Vagina (tissue), 2 donors: ENCODE results near the gene SLC38A9.

Experiments used
- POLR2A ChIP-seq, 2 donors: fragments of 450-650 bp; IDR thresholded peaks; one replicate each; pipeline ENCODE4 v1.6.1; 2017; ENCODE audit warnings: antibody characterized with exemption in 2 of 2, mild to moderate bottlenecking in 2 of 2, moderate library complexity in 2 of 2
- TF ChIP-seq, protein P1 (sequence below), 3 experiments: fragments of 450-650 bp in 2 of 3; fragments of 200-600 bp in 1 of 3; sonication (generic) in 1 of 3; IDR thresholded peaks; one replicate each; pipeline ENCODE4 v1.5.1; 2017 to 2019; ENCODE audit warnings: antibody characterized with exemption in 3 of 3, mild to moderate bottlenecking in 2 of 3, moderate library complexity in 2 of 3

DNA sequence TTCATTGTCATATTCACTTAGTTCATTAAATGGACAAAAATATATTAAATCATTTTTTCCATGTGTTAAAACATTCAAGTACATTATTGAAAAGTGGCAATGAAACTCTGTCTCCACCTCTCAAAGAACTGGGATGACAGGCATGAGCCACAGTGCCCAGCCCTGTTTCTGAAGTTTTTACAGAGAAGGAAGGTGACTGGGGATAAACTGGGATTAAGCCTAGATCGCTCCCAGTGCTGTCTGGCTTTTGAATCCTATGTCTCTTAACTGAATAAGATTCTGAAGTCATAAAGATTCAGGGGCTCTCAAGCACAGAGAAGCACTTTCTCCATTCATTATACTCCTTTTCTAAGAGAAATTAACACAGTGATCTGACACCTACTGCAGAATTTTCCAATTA lies 88.3 kb downstream of the SLC38A9 start:
- TF ChIP-seq POLR2A (IDR thresholded peaks at IDR 0.05): no peak
- TF ChIP-seq, protein P1, sequence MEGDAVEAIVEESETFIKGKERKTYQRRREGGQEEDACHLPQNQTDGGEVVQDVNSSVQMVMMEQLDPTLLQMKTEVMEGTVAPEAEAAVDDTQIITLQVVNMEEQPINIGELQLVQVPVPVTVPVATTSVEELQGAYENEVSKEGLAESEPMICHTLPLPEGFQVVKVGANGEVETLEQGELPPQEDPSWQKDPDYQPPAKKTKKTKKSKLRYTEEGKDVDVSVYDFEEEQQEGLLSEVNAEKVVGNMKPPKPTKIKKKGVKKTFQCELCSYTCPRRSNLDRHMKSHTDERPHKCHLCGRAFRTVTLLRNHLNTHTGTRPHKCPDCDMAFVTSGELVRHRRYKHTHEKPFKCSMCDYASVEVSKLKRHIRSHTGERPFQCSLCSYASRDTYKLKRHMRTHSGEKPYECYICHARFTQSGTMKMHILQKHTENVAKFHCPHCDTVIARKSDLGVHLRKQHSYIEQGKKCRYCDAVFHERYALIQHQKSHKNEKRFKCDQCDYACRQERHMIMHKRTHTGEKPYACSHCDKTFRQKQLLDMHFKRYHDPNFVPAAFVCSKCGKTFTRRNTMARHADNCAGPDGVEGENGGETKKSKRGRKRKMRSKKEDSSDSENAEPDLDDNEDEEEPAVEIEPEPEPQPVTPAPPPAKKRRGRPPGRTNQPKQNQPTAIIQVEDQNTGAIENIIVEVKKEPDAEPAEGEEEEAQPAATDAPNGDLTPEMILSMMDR (IDR thresholded peaks at IDR 0.05): no peak
